Prostate gland (tissue), 2 donors: ENCODE measurements around the gene FRZB.

ENCODE experiments used
- CTCF ChIP-seq, 4 experiments: fragments of 200-600 bp in 2 of 4; fragments of 450-650 bp in 2 of 4; sonication (generic) in 2 of 4; IDR thresholded peaks; 1 replicate in 3 of 4; 2 replicates in 1 of 4; pipeline ENCODE4 v1.5.1; 2016 to 2019; ENCODE audit warnings: antibody characterized with exemption in 4 of 4, mild to moderate bottlenecking in 2 of 4, moderate library complexity in 2 of 4
- POLR2A ChIP-seq: fragments of 450-650 bp; IDR thresholded peaks from one replicate; pipeline ENCODE4 v1.6.1; 2016; ENCODE audit warnings: antibody characterized with exemption, mild to moderate bottlenecking
- POLR2AphosphoS5 ChIP-seq: sonication (generic); formaldehyde crosslinking; IDR thresholded peaks from one replicate; pipeline ENCODE4 v1.6.1; 2017; ENCODE audit warnings: antibody characterized with exemption

DNA sequence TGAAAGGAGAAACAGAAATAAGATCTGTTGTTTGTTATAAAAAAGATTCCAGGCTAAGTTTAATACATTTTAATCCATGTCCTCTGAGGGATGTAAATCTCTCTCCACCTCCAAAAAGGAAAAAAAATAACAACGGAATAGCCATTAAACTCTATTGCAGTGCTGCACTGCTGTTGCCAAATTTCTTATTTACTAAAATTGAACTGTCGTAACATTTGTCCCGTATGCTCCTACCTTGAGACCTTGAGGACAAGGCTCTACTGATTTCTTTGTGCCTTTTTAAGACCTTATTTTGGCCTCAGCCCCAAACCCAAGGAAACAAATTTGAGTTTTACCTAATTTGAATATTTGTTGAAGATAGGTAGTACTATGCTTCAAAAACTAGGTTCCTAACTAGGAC is 56.4 kb downstream of the FRZB start:
- TF ChIP-seq CTCF (IDR thresholded peaks at IDR 0.05): no peak
- no peak for TF ChIP-seq POLR2AphosphoS5
- TF ChIP-seq POLR2A: no peak
